GM20000 (cell line): ENCODE measurements around the gene LAMA4.

ENCODE experiments used
- DNase-seq: peaks from one replicate; pipeline ENCODE4 v3.0.0; 2012; ENCODE audit warnings: low spot score
- TF ChIP-seq, protein P1 (sequence below): IDR thresholded peaks from 2 replicates; pipeline ENCODE4 v1.5.1; 2012; ENCODE audit warnings: mild to moderate bottlenecking, control low read depth; ENCODE audit errors: extremely low read depth, missing control alignments

Gene LAMA4

DNA sequence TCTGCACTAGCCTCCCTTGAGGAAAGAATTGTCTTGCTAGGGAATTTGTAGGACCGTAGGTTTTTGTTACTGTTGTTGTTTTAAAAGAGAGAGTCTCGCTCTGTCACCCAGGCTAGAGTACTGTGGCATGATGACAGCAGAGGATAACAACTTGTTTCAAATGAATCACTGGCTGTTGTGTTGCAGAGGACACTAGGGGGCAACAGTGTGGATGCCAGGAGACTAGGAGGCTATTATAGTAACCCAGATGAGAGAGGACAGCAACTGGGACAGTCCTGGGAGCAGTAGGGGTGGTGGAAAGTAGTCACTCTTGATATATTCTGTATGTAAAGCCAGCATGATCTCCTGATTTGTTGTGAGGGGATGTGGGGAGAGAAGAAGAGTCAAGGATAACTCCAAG is 41.8 kb upstream of the LAMA4 start:
- TF ChIP-seq, protein P1, sequence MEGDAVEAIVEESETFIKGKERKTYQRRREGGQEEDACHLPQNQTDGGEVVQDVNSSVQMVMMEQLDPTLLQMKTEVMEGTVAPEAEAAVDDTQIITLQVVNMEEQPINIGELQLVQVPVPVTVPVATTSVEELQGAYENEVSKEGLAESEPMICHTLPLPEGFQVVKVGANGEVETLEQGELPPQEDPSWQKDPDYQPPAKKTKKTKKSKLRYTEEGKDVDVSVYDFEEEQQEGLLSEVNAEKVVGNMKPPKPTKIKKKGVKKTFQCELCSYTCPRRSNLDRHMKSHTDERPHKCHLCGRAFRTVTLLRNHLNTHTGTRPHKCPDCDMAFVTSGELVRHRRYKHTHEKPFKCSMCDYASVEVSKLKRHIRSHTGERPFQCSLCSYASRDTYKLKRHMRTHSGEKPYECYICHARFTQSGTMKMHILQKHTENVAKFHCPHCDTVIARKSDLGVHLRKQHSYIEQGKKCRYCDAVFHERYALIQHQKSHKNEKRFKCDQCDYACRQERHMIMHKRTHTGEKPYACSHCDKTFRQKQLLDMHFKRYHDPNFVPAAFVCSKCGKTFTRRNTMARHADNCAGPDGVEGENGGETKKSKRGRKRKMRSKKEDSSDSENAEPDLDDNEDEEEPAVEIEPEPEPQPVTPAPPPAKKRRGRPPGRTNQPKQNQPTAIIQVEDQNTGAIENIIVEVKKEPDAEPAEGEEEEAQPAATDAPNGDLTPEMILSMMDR, result peak; percentile 29
- peak; percentile 20 for DNase-seq

DNA sequence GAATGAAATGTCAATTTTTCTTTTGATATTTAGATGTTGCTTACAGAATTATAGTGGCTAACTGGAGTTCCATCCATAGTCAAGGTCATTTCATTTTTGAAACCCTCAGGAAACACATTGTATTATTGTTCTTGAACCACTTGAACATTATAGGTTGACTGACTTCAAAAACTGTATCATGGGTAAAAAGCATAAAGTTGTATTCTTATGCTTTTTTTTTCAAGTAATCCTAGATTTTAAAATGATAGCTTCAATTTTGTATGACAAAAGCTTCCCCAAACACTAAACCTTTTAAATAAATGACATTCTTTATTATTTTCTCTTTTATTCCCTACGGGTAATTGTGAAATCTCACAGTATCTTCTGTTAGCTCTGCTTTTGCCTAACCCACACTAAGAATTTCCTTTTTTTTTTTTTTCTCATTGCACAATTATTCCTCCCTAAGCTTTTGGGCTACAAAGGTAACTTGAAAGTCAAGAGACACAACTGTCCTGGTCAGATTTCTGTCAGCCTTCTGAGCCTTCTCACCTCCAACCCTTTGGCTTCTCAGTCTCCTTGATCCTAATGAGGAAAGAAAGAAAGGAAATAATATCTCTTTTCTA is 36.9 kb upstream of the LAMA4 start:
- DNase-seq, result no peak
- TF ChIP-seq, protein P1, result no peak

DNA sequence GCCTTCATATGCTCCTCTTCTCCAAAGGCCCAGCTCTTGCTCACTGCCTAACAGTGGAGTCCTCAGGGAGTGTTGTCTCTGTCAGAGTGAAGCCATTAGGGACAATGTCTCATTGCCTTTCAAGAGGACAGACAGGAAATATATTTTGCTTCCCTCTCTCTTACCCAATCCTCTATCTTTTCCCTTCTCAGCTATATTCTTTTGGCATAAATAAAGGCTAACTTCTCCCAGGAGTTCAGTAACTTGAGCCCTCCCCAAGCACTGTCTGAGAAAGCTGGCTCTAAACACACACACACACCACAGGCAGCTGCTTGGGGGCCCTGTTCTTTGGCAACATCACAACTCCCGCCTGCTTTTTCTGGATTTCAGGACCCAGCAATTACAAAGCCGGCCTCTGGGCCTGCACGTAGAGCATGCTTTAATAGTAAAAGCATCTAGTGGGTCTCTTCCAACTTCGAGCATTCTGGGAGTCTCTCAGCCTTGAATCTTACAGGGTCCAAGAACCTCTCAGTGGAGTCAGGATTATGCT is 34.7 kb upstream of the LAMA4 start:
- no peak for DNase-seq
- TF ChIP-seq, protein P1, result no peak

DNA sequence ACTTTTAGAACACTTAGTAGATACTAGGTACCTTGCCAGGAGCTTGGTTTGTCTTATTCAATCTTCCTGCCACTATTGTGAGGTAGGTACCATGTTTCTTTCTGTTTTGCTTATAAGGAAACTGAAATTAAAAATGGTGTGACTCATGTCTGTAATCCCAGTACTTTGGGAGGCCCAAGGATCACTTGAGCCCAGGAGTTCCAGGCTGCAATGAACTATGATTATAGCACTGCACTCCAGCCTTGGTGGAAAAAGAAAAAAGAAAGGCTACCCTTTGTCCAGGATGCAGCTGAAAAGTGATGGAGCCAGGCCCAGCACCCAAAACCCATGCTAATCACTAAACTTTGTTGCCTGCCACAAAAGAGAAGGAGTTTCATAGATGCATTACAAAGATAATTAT is 34.1 kb upstream of the LAMA4 start:
- TF ChIP-seq, protein P1, result no peak
- DNase-seq, result no peak

DNA sequence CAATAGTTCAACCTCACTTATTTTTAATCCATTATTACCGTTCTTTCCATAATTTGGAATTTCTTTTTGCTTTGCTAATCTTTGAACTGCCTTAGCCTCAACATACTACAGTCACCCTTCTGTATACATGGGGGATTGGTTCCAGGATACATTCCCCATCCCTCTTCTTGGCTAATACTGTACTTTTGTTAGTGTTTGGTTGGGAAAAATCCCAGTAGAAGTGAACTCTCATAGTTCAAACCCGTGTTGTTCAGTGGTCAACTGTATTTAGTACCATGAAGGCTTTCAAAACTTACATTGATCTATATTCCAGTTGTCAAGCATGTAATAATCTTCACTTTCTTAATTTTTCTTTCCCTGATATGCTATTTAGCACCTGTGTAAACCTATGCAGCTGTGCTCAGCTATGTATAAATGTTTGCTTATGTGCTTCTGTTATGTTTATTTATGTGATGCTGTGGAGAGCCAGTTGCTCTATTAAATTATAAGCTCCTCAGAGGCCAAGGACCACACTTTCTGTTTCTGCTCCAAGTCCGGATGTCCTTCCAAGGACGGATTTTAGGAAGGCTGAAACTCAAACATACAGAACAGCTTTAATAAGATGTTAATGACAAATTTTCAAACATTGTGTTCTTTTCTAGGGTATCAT is 33.3 kb upstream of the LAMA4 start:
- DNase-seq, result no peak

DNA sequence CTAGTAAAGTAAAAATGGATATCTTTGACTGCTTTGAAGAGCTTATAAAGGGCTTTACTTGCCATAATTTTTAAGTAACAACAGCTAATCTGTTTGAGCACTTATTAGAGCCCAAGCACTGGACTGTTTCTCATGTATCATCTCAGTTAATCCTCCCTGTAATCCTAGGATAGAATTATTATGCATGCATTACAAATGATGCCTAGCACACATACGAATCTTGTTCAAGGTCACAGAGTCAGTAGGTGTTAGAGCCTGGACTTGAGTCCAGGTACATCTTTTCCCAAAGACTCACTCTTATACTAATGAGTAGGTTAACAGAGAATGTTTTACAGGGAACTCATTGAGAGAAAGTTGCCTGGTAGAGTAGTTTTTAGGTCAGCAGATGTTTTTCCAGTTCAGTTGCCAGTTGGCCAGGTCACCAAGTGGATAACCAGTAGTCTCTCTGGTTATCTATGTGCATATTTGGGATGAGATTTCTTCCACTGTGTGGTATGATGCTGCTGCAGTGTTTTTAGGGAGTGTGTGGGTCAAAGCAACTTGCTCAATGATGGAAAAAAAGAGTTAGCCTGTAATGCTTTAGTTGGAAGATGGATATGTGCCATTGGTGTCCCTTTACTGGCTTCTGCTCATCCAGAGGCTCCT is 32.3 kb upstream of the LAMA4 start:
- TF ChIP-seq, protein P1, result no peak
- DNase-seq, result no peak

More for the DNA sequence above, 33.3 kb upstream of the LAMA4 start:
- TF ChIP-seq, protein P1, result no peak

DNA sequence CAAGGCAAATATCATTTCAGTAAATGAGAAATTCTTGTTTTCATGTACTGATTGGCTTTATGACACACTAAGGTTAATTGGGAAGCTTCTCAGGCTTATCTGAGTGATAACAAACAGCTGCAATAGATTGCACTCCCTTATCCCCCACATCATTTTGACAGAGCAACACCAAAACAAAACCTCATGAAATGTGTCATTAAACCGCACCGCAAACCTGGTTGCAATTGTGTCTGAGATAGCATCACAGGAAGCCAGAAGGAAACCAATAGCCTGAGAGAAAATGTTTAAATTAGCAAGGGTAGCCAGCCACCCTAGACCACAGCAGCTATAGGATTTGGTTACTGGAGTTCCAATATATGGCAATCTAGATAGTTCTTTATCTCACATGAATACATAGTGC is 31.6 kb upstream of the LAMA4 start:
- DNase-seq, result peak; percentile 13
- TF ChIP-seq, protein P1, result no peak
